Skeletal muscle tissue (tissue), 4 donors: ENCODE data around the gene MFGE8. TPM values are rescaled to one million over a fixed set of nuclear protein-coding genes. Genes with fewer than 3 reads are reported as not detected.

Experiments used
- H3K27ac ChIP-seq: one replicate; pipeline ENCODE4 v1.7.0; 2013; ENCODE audit warnings: mild to moderate bottlenecking, low read depth, low read length, inconsistent platforms
- H3K27me3 ChIP-seq, 3 donors: one replicate each; pipeline ENCODE4 v1.7.0; 2013; ENCODE audit warnings: low read length in 3 of 3; ENCODE audit not compliant: control insufficient read depth in 3 of 3, insufficient read depth in 3 of 3
- H3K36me3 ChIP-seq, 3 donors: one replicate each; pipeline ENCODE4 v1.7.0; 2013; ENCODE audit warnings: low read length in 3 of 3; ENCODE audit not compliant: control insufficient read depth in 3 of 3, insufficient read depth in 3 of 3
- H3K4me1 ChIP-seq, 3 donors: one replicate each; pipeline ENCODE4 v1.7.0; 2013; ENCODE audit warnings: low read length in 3 of 3, mild to moderate bottlenecking in 3 of 3; ENCODE audit not compliant: control insufficient read depth in 3 of 3, insufficient read depth in 3 of 3
- H3K4me3 ChIP-seq, 3 donors: one replicate each; pipeline ENCODE4 v1.7.0; 2013; ENCODE audit warnings: low read length in 3 of 3
- H3K9ac ChIP-seq, 3 donors: one replicate each; pipeline ENCODE4 v1.7.0; 2013; ENCODE audit warnings: low read length in 3 of 3, mild to moderate bottlenecking in 3 of 3, moderate library complexity in 2 of 3, low read depth in 1 of 3
- H3K9me3 ChIP-seq, 3 donors: one replicate each; pipeline ENCODE4 v1.7.0; 2013; ENCODE audit warnings: low read length in 3 of 3; ENCODE audit not compliant: control insufficient read depth in 3 of 3
- total RNA-seq: library from RNA; depleted of rRNA; stranded (reverse); fragments of >200 nt; gene quantifications from one replicate; pipeline ENCODE4 v1.2.3, GENCODE V29; 2014
- donor health status: Osteomylitis.

Gene MFGE8
- total RNA-seq, 1 donor from 2014 or later: 35.0 TPM

DNA sequence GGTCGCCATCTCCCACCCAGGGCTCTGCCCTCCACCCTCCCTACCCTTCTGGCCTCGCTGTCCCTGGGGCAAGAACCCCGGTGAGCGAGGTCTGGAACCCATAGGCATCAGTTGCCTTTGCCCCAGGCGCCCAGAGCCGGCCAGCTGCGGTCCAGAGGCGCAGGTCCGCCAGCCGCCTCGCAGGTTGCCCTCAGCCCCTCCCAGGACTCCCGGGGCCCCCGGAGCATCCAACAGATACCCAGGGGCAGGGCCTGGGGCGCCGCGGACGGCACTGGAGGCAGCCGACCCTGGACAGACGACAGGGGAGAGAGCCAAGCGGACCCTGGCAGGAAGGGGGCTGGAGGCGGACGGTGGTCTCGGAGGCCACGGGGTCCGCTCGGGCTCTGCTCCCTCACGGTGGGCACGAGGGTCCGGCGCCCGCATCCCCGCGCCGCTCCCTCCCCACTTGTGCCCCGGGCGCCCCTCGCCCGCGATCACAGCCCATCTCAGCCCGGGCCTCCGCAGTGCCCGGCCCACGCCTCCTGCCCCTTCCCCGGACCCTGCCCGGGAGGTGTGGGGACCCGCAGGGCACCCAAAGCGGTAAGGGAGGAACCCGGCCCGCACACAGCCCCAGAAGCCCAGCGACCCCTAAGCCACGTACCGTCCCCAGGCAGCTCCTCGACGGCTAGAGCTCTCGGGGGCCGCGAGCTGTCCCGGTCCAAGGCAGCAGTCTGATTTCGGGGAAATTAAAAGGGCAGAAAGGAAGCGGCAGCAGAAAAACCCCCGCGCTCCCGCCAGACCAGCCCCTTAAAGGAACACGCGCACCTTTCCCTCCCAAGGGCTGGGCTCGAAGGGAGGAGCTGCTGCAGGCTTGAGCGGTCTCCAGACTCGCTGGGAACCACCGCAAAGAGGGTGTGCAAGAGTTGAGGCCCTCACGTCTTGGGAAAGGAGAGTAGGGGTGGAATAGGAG, 18.1 kb downstream of the MFGE8 start, which contains the start of gene HAPLN3:
Gene HAPLN3 (minus strand): TSS at position 726 of the 949 bp plus-strand sequence. CDS start 8,246 bp downstream, outside the sequence.
- Histone ChIP-seq H3K9me3 (no peaks in the 10 kb centered on the region), H3K27me3 (peaks cover 6 to 14% (median 14%) of the 10 kb centered on the region in 3 donors), H3K4me1 (peaks cover 34 to 49% (median 48%) of the 10 kb centered on the region in 3 donors), H3K27ac (peak within 1 kb of the TSS; percentile 40), H3K4me3 (peak within 1 kb of the TSS; percentile 57 to 64 (median 62)), H3K9ac (peak within 1 kb of the TSS in 2 of 3 donors; percentile 66 to 69), H3K36me3 (peaks cover 7 to 12% (median 8%) of the 10 kb centered on the region in 3 donors)

- Histone ChIP-seq H3K9ac (peak overlapping the region in 1 of 3 donors; percentile 45), H3K4me1 (peaks cover 34 to 49% (median 48%) of the 10 kb centered on the region in 3 donors), H3K36me3 (peaks cover 4 to 7% (median 5%) of the 10 kb centered on the region in 3 donors), H3K27me3 (peaks cover 6 to 14% (median 14%) of the 10 kb centered on the region in 3 donors), H3K9me3 (no peaks in the 10 kb centered on the region), H3K4me3 (peak overlapping the region; percentile 57 to 64 (median 62)), H3K27ac (no peak overlapping the region)
Observed at GRCh38 chr15:88894348-88894818, 18.8 kb downstream of the MFGE8 start.

GRCh38 chr15:88891540-88892254, 21.5 kb downstream of the MFGE8 start:
- Histone ChIP-seq H3K4me1 (peaks cover 21 to 31% (median 31%) of the 10 kb centered on the region in 3 donors), H3K36me3 (peaks cover 0 to 4% (median 2%) of the 10 kb centered on the region in 3 donors), H3K27ac (no peak overlapping the region), H3K9ac (no peak overlapping the region), H3K9me3 (no peaks in the 10 kb centered on the region), H3K4me3 (no peak overlapping the region), H3K27me3 (peaks cover 6 to 14% (median 14%) of the 10 kb centered on the region in 3 donors)

GRCh38 chr15:88890495-88890894, 22.7 kb downstream of the MFGE8 start:
- no peak overlapping the region for H3K4me3 ChIP-seq
- peaks cover 0 to 5% (median 2%) of the 10 kb centered on the region in 3 donors for H3K36me3 ChIP-seq
- no peaks in the 10 kb centered on the region for H3K9me3 ChIP-seq
- H3K4me1 ChIP-seq: peaks cover 15 to 24% (median 22%) of the 10 kb centered on the region in 3 donors
- H3K27me3 ChIP-seq: peaks cover 6 to 14% (median 11%) of the 10 kb centered on the region in 3 donors
- H3K9ac ChIP-seq: no peak overlapping the region
- no peak overlapping the region for H3K27ac ChIP-seq

DNA sequence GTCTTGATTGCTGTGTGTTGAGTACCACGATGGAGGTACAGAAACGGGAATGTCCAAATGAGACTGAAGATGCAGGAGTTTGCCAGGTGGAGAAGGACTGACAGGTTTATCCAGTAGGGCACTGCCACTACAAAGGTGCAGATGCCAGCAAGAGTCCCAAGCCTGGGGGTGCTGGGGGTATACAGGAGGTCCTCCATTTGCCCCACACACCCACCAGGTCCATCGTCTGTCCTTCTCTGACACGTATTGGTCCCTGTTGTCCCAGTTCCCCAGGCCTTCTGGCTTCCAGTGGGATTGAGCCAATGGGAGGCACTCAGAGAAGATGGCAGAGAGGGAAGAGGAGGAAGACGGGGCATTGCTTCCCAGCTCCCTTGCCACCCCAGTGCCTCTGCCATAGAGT, 24.5 kb downstream of the MFGE8 start:
- Histone ChIP-seq H3K9ac (no peak overlapping the region), H3K4me1 (peaks cover 4 to 10% (median 6%) of the 10 kb centered on the region in 3 donors), H3K27ac (no peak overlapping the region), H3K36me3 (peaks cover 0 to 8% (median 2%) of the 10 kb centered on the region in 3 donors), H3K27me3 (no peaks in the 10 kb centered on the region), H3K4me3 (no peak overlapping the region), H3K9me3 (no peaks in the 10 kb centered on the region)

- no peak overlapping the region for H3K9ac ChIP-seq
- peaks cover 0 to 8% (median 2%) of the 10 kb centered on the region in 3 donors for H3K36me3 ChIP-seq
- H3K27ac ChIP-seq: no peak overlapping the region
- peaks cover 4 to 6% (median 5%) of the 10 kb centered on the region in 3 donors for H3K4me1 ChIP-seq
- H3K27me3 ChIP-seq: no peaks in the 10 kb centered on the region
- no peaks in the 10 kb centered on the region for H3K9me3 ChIP-seq
- no peak overlapping the region for H3K4me3 ChIP-seq
Observed at GRCh38 chr15:88887068-88887580, 26.1 kb downstream of the MFGE8 start.

DNA sequence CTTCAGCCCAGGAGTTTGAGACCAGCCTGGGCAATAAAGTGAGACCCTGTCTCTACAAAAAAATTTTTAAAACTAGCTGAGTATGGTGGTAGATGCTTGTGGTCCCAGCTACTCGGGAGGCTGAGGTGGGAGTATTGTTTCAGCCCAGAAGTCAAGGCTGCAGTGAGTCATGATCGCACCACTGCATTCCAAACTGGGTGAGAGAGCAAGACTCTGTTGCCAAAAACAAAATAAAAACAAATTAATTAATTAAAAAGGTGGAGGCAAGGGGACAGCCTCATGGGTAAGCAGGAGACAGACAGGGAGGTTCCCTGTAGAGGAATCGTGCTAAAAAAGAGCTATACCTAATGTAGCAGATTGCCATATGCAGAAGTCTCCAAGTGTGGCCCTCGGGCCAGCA, 30.4 kb downstream of the MFGE8 start:
- Histone ChIP-seq H3K9ac (no peak overlapping the region), H3K4me1 (no peaks in the 10 kb centered on the region), H3K36me3 (peaks cover 0 to 20% (median 0%) of the 10 kb centered on the region in 3 donors), H3K4me3 (no peak overlapping the region), H3K27ac (no peak overlapping the region), H3K27me3 (no peaks in the 10 kb centered on the region), H3K9me3 (no peaks in the 10 kb centered on the region)

DNA sequence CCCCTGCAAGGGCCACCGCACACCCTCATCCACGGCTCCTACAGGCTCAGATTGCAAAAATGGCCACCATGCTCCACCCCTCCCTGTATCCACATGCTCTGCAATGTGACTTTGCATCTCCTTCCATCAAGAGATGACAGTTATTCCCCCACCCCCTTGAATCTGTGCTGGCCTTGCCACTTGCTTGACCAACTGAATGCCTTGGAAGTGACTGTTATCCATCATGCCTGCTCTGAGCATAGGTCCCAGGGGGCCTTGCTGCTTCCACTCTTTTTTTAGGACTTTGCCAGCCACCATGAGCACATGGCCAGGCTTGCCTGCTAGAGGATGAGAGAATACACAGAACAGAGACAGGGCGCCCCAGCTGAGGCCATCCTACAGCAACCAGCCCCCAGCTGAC, 31.4 kb downstream of the MFGE8 start:
- Histone ChIP-seq H3K4me1 (no peaks in the 10 kb centered on the region), H3K27ac (no peak overlapping the region), H3K9me3 (no peaks in the 10 kb centered on the region), H3K27me3 (no peaks in the 10 kb centered on the region), H3K4me3 (no peak overlapping the region), H3K36me3 (peaks cover 0 to 16% (median 0%) of the 10 kb centered on the region in 3 donors), H3K9ac (no peak overlapping the region)

DNA sequence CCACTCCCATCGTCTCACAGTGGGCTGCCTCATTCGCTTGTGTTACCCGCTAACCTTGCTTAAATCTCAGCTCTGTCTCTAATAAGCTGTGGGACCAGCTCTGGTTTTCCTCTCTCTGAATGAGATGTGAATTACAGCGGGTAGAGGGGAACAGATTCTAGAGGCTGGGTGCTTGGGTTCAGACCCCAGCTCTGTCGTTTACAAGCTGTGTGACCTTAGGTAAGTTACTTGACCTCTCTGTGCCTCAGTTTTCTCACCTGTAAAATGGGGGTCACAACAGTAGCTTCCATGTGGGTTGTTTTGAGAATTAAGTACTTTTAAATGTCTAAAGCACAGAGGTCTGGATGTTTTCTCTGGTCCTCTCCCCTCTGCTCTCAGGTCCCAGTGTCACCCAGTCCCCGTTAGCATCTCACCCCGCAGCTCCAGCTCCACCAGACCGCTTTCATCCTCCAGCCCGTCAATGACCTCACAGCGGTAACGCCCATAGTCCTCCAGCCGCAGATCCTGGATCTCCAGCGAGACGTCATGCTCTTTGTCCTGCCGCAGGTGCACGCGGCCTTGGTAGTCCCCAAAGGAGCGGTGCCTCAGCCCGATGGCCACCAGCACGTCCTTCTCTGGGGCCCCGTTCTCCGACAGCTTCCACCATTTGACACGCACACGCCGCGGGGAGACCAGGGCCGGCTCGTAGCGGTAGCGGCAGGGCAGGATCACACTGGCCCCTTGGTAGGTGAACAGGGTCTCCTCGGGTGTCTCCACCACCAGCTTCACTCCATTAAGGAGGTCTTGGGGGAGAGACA, 32.0 kb downstream of the MFGE8 start:
- Histone ChIP-seq H3K4me3 (no peak overlapping the region), H3K27ac (no peak overlapping the region), H3K36me3 (peaks cover 0 to 15% (median 0%) of the 10 kb centered on the region in 3 donors), H3K4me1 (no peaks in the 10 kb centered on the region), H3K9ac (no peak overlapping the region), H3K27me3 (no peaks in the 10 kb centered on the region), H3K9me3 (no peaks in the 10 kb centered on the region)
